Keratinocyte (primary cell): ENCODE results near the gene F8. TPM values are rescaled to one million over a fixed set of nuclear protein-coding genes. Genes with fewer than 3 reads are reported as not detected.

ENCODE experiments used
- DNase-seq: peaks from one replicate; pipeline ENCODE4 v3.0.0-alpha.2; 2011; ENCODE audit warnings: low read depth, missing footprints, low spot score
- FAIRE-seq: peaks from 2 replicates; lab custom pipeline; 2011; peaks lifted over from hg19 to GRCh38; lab: Jason Lieb, UNC
- H2AFZ ChIP-seq: 2 replicates; pipeline ENCODE4 v1.6.0; 2012; ENCODE audit warnings: low read length, control low read depth, inconsistent platforms; ENCODE audit not compliant: control insufficient read depth
- H3K27ac ChIP-seq: 2 replicates; pipeline ENCODE4 v1.5.1; 2011; ENCODE audit warnings: low read length; ENCODE audit not compliant: control insufficient read depth, insufficient read depth
- H3K27me3 ChIP-seq: 3 replicates; pipeline ENCODE4 v1.6.0; 2011; ENCODE audit warnings: low read length; ENCODE audit not compliant: control insufficient read depth, insufficient read depth; ENCODE audit errors: extremely low read depth
- H3K36me3 ChIP-seq, 2 experiments: 2 replicates in 1 of 2; 3 replicates in 1 of 2; pipeline ENCODE4 v1.5.1; 2011; ENCODE audit warnings: low read length in 2 of 2, mild to moderate bottlenecking in 1 of 2; ENCODE audit not compliant: control insufficient read depth in 2 of 2, insufficient read depth in 2 of 2; ENCODE audit errors: extremely low read depth in 1 of 2
- H3K4me1 ChIP-seq: 3 replicates; pipeline ENCODE4 v1.5.1; 2011; ENCODE audit warnings: low read length; ENCODE audit not compliant: control insufficient read depth, insufficient read depth; ENCODE audit errors: extremely low read depth
- H3K4me2 ChIP-seq: 3 replicates; pipeline ENCODE4 v1.6.0; 2011; ENCODE audit warnings: low read depth, low read length; ENCODE audit not compliant: control insufficient read depth, insufficient read depth; ENCODE audit errors: extremely low read depth
- H3K4me3 ChIP-seq, 3 experiments: fragments of 200-600 bp in 1 of 3; sonication (generic) in 1 of 3; 2 replicates in 2 of 3; 3 replicates in 1 of 3; pipeline ENCODE4 v1.5.1; 2011 to 2016; ENCODE audit warnings: low read length in 3 of 3, mild to moderate bottlenecking in 3 of 3, control low read depth in 2 of 3, inconsistent platforms in 1 of 3, low read depth in 1 of 3, mixed read lengths in 1 of 3, mixed run types in 1 of 3, moderate library complexity in 1 of 3; ENCODE audit not compliant: control insufficient read depth in 2 of 3, insufficient read depth in 2 of 3; ENCODE audit errors: extremely low read depth in 1 of 3
- H3K79me2 ChIP-seq: 2 replicates; pipeline ENCODE4 v1.6.0; 2012; ENCODE audit warnings: low read length; ENCODE audit not compliant: control insufficient read depth, insufficient read depth
- H3K9ac ChIP-seq: 3 replicates; pipeline ENCODE4 v1.6.0; 2011; ENCODE audit warnings: low read length; ENCODE audit not compliant: control insufficient read depth, insufficient read depth; ENCODE audit errors: extremely low read depth
- H3K9me1 ChIP-seq: 3 replicates; pipeline ENCODE4 v1.6.0; 2011; ENCODE audit warnings: low read length; ENCODE audit not compliant: control insufficient read depth, insufficient read depth; ENCODE audit errors: extremely low read depth
- H3K9me3 ChIP-seq: 2 replicates; pipeline ENCODE4 v1.5.1; 2012; ENCODE audit warnings: low read depth, low read length; ENCODE audit not compliant: control insufficient read depth
- H4K20me1 ChIP-seq: 3 replicates; pipeline ENCODE4 v1.6.0; 2011; ENCODE audit warnings: low read length; ENCODE audit not compliant: control insufficient read depth, insufficient read depth; ENCODE audit errors: extremely low read depth
- CTCF ChIP-seq, 3 experiments: IDR thresholded peaks in 1 of 3; conservative IDR thresholded peaks in 1 of 3; optimal IDR thresholded peaks in 1 of 3; 2 replicates in 2 of 3; 3 replicates in 1 of 3; pipeline versions ENCODE3 to v1.5.1; 2011; ENCODE audit warnings: low read length in 3 of 3, mild to moderate bottlenecking in 3 of 3, moderate library complexity in 2 of 3, control low read depth in 1 of 3, inconsistent platforms in 1 of 3; ENCODE audit not compliant: insufficient read depth in 2 of 3; ENCODE audit errors: extremely low read depth in 1 of 3
- EZH2 ChIP-seq: IDR thresholded peaks from one replicate; pipeline ENCODE4 v1.6.1; 2012; ENCODE audit warnings: inconsistent platforms, mild to moderate bottlenecking, low read length, moderate library complexity
- dilution Hi-C: fragments of 300-500 bp; cut with MboI; formaldehyde crosslinking; loops from one replicate; pipeline ENCODE4 v1.7.0; 2020; ENCODE audit warnings: low sequenced_read_pairs; ENCODE audit not compliant: extremely low pct_ligation_motif_present
- polyA plus RNA-seq, 5 experiments: library from polyadenylated mRNA; depleted of rRNA in 3 of 5; stranded (reverse) in 3 of 5; stranded (forward) in 1 of 5; unstranded in 1 of 5; fragments of >200 nt; gene quantifications; 1 replicate in 1 of 5; 2 replicates in 3 of 5; 3 replicates in 1 of 5; pipeline versions ENCODE4 v1.2.1 to v1.2.3, GENCODE V29; 2011 to 2012; ENCODE audit warnings: missing spikeins in 2 of 5, low read depth in 1 of 5, low replicate concordance in 1 of 5

F8 gene
- polyA plus RNA-seq, 1 donor (not counting 4 experiments of a cell fraction or from before 2014, with no cell fraction given): 1.3 TPM

- Histone ChIP-seq H3K27me3 (no peaks in the 10 kb centered on the region), H2AFZ (no peak overlapping the region), H3K9me3 (no peaks in the 10 kb centered on the region), H3K4me2 (no peak overlapping the region), H3K4me3 (no peak overlapping the region), H4K20me1 (no peaks in the 10 kb centered on the region), H3K79me2 (no peaks in the 10 kb centered on the region), H3K27ac (no peak overlapping the region), H3K4me1 (no peaks in the 10 kb centered on the region), H3K36me3 (no peaks in the 10 kb centered on the region), H3K9me1 (no peaks in the 10 kb centered on the region), H3K9ac (no peak overlapping the region)
- FAIRE-seq: no peak
- DNase-seq: no peak
- dilution Hi-C loops: no loop called here
- TF ChIP-seq CTCF (optimal IDR thresholded peaks at IDR 0.05 in 1 of 3, IDR thresholded peaks at IDR 0.05 in 1 of 3, conservative IDR thresholded peaks at IDR 0.05 in 1 of 3; ENCODE audit: extremely low read depth in 1 of 3, insufficient read depth in 2 of 3, low read length in 3 of 3): no peak
These were observed 186.4 kb downstream of the F8 start for GRCh38 chrX:154836163-154836562.

- no peak for DNase-seq
- H3K27me3 ChIP-seq: no peaks in the 10 kb centered on the region
- H3K9ac ChIP-seq: no peak within 1 kb of the TSS
- H2AFZ ChIP-seq: no peak within 1 kb of the TSS
- dilution Hi-C loops: no loop called here
- no peak within 1 kb of the TSS for H3K27ac ChIP-seq
- no peak within 1 kb of the TSS for H3K4me2 ChIP-seq
- H3K79me2 ChIP-seq: no peaks in the 10 kb centered on the region
- no peaks in the 10 kb centered on the region for H3K36me3 ChIP-seq
- no peaks in the 10 kb centered on the region for H3K9me1 ChIP-seq
- H4K20me1 ChIP-seq: no peaks in the 10 kb centered on the region
- H3K9me3 ChIP-seq: no peaks in the 10 kb centered on the region
- FAIRE-seq: no peak
- no peak within 1 kb of the TSS for H3K4me3 ChIP-seq
- H3K4me1 ChIP-seq: no peaks in the 10 kb centered on the region
- no peak for TF ChIP-seq EZH2
- TF ChIP-seq CTCF (optimal IDR thresholded peaks at IDR 0.05 in 1 of 3, IDR thresholded peaks at IDR 0.05 in 1 of 3, conservative IDR thresholded peaks at IDR 0.05 in 1 of 3; ENCODE audit: extremely low read depth in 1 of 3, insufficient read depth in 2 of 3, low read length in 3 of 3): no peak
These were observed 188.0 kb downstream of the F8 start, which contains the start of gene SMIM9 for GRCh38 chrX:154834562-154834961. TSS of gene SMIM9 (minus strand) at chrX:154834662. CDS start at chrX:154830856, 3,806 bp downstream.
